Fibroblast of mammary gland (primary cell): ENCODE data around the gene ZNF43.
A peak's percentile ranks its signal among the peaks of the same experiment; 100 is the strongest.
"Not testable (repeated sequence)": the region's sequence is repeated elsewhere in the genome, so short reads cannot be mapped to it uniquely, and the experiment has no call there.

Source experiments
- DNase-seq: peaks from one replicate; pipeline ENCODE4 v3.0.0-alpha.2; 2010; ENCODE audit warnings: low read depth
- H3K4me3 ChIP-seq: 2 replicates; pipeline ENCODE4 v1.5.1; 2011; ENCODE audit warnings: low read depth, mild to moderate bottlenecking, low read length, moderate library complexity; ENCODE audit not compliant: control insufficient read depth
- TF ChIP-seq, protein P1 (sequence below): conservative IDR thresholded peaks from 2 replicates; pipeline ENCODE4 v1.5.1; 2011; ENCODE audit warnings: low read depth, low read length, inconsistent platforms; ENCODE audit not compliant: control insufficient read depth, insufficient read depth

Gene ZNF43

DNA sequence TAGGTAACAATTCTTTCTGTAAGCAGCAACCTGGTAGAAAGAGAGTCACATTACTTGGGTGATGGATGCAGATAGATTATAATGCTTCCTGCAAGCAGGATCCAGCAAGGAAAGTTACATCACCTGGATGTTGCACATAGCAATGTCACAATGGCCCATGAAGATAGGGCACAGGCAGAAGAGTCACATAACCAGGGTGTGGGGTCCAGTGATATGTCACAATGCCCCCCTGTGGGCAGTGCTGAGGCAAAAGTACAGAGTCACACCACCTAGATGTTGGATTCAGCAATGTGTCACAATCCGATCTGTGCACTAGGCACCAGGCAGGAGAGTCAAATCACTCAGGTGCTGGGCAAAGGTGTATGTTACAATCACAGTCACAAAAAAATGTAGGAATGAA lies 4.0 kb upstream of the ZNF43 start:
- H3K4me3 ChIP-seq = no peak overlapping the region
- DNase-seq = no peak
- TF ChIP-seq, protein P1, sequence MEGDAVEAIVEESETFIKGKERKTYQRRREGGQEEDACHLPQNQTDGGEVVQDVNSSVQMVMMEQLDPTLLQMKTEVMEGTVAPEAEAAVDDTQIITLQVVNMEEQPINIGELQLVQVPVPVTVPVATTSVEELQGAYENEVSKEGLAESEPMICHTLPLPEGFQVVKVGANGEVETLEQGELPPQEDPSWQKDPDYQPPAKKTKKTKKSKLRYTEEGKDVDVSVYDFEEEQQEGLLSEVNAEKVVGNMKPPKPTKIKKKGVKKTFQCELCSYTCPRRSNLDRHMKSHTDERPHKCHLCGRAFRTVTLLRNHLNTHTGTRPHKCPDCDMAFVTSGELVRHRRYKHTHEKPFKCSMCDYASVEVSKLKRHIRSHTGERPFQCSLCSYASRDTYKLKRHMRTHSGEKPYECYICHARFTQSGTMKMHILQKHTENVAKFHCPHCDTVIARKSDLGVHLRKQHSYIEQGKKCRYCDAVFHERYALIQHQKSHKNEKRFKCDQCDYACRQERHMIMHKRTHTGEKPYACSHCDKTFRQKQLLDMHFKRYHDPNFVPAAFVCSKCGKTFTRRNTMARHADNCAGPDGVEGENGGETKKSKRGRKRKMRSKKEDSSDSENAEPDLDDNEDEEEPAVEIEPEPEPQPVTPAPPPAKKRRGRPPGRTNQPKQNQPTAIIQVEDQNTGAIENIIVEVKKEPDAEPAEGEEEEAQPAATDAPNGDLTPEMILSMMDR = no peak

DNA sequence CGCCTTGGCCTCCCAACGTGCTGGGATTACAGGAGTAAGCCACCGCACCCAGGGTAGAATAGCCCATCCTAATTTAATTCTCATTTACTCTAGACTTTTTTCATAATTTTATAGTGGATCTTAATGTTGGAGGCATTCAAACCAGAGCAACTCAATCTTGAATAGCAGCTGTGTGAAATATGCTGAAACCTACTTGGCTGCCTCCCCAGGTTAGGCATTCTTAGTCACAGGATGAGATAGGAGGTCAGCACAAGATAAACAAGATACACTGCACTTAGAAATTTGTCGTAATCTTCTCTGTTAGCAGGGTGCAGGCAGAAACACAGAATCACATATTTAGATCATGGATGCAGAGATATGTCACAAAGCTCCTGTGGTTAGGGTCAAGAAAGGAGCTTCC lies 2.7 kb upstream of the ZNF43 start:
- no peak overlapping the region for H3K4me3 ChIP-seq
- peak; percentile 26 for DNase-seq
- TF ChIP-seq, protein P1 = no peak

DNA sequence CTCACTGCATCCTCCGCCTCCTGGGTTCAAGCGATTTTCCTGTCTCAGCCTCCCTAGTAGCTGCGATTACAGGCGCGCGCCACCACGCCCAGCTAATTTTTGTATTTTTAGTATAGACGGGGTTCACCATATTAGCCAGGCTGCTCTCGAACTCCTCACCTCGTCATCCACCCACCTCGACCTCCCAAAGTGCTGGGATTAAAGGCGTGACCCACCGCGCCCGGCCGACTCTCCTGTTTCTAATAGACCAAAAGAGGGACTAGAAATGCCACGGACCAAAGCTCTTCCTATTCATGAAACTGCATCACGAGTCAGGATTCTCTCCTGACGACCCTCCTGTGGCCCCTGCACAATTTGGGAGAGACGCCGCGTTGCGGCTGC lies 563 bp downstream of the ZNF43 start:
- TF ChIP-seq, protein P1 = no peak
- peak overlapping the region; percentile 80 for H3K4me3 ChIP-seq
- no peak for DNase-seq

DNA sequence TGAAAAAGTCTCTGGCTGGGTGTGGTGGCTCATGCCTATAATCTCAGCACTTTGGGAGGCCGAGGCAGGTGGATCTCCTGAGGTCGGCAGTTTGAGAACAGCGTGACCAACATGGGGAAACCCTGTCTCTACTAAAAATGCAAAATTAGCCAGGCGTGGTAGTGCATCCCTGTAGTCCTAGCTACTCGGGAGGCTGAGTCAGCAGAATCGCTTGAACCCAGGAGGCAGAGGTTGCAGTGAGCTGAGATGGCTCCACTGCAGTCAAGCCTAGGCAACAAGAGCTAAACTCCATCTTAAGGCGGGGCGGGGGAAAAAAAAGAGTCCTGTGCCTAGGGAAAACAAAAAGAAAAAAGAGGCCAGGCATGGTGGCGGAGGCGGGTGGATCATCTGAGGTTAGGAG lies 2.2 kb downstream of the ZNF43 start:
- H3K4me3 ChIP-seq = no peak overlapping the region
- TF ChIP-seq, protein P1 = no peak
- DNase-seq = no peak

DNA sequence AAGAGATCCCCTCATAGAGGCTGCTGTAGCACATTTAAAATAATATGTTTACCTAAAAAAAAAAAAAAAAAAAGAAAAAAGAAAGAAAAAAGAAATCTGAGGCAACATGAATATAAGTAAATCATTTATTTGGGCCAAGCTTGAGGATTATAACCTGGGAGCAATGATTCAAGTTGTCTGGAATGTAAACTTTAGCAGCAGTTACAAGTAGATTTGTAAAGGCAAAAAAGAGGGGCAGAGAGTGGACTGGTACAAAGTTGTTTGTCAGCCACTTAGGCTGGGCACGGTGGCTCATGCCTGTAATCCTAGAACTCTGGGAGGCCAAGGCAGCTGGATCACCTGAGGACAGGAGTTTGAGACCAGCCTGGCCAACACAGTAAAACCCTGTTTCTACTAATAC lies 11.3 kb downstream of the ZNF43 start:
- no peak overlapping the region for H3K4me3 ChIP-seq
- DNase-seq = no peak
- TF ChIP-seq, protein P1 = no peak

DNA sequence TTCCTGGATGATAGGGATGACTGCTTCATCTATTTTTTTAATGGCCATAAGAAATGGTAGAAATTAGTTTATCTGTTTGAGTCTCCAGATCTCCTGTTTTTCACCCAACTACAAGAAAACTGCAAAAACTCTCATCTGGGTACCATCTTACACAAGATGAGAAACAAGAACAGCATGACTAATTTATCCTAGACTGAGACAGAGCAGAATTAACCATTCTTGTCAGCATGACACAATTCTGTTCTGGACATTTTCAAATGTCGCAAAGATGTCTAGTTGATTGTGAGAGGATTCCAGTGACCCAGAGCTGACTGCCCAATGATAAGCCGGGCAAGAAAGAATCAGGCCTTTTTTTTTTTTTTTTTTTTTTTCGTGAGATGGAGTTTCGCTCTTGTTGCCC lies 12.8 kb downstream of the ZNF43 start:
- no peak for DNase-seq
- TF ChIP-seq, protein P1 = no peak

DNA sequence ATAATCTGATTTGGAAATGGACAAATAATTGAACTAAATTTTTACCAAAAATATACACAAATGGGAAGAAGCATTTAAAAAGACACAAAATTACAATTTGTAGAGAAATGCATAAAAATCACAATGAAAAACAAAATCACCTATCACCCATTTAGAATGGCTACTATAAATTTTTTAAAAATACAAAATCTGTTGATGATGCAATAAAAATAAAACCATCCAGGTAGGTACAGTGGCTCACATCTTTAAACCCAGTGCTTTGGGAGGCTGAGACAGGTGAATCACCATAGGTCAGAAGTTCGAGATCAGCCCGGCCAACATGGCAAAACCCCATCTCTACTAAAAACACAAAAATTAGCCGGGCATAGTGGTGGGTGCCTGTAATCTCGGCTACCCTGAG lies 23.5 kb downstream of the ZNF43 start:
- H3K4me3 ChIP-seq = no peak overlapping the region
- TF ChIP-seq, protein P1 = no peak

More for the DNA sequence above, 12.8 kb downstream of the ZNF43 start:
- no peak overlapping the region for H3K4me3 ChIP-seq

DNA sequence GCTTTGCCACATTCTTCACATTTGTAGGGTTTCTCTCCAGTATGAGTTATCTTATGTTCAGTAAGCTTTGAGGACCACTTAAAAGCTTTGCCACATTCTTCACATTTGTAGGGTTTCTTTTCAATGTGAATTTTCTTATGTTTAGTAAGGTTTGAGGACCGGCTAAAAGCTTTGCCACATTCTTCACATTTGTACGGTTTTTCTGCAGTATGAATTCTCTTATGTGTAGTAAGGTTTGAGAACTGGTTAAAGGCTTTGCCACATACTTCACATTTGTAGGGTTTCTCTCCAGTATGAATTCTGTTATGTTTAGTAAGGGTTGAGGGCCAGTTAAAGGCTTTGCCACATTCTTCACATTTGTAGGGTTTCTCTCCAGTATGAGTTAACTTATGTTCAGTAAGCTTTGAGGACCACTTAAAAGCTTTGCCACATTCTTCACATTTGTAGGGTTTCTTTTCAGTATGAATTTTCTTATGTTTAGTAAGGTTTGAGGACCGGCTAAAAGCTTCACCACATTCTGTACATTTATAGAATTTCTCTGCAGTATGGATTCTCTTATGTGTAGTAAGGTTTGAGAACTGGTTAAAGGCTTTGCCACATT lies 27.5 kb downstream of the ZNF43 start:
- not testable (repeated sequence) for DNase-seq, H3K4me3 ChIP-seq

More for the DNA sequence above, 23.5 kb downstream of the ZNF43 start:
- DNase-seq = no peak
